Left forelimb (tissue), 1 donor: Measurements from ENCODE around the gene EPS15.

Experiments used
- DNase-seq: peaks from one replicate; pipeline ENCODE4 v3.0.0-alpha.2; 2018; ENCODE audit warnings: low spot score

EPS15 gene

DNA sequence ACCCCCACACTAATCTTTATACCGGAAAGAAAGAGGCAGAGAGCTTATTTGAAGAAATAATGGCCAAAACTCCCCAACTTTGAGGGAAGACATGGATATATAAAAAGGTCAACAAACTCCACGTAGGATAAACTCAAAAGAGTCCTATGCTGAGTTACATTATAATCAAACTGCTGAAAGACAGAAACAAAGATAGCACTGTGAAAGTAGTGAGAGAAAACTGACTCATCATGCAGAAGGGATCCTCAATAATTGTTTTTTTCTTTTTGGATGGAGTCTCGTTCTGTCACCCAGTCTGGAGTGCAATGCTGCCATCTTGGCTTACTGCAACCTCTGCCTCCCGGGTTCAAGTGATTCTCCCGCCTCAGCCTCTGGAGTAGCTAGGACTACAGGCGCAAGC, 140.2 kb downstream of the EPS15 start:
- no peak for DNase-seq

DNA sequence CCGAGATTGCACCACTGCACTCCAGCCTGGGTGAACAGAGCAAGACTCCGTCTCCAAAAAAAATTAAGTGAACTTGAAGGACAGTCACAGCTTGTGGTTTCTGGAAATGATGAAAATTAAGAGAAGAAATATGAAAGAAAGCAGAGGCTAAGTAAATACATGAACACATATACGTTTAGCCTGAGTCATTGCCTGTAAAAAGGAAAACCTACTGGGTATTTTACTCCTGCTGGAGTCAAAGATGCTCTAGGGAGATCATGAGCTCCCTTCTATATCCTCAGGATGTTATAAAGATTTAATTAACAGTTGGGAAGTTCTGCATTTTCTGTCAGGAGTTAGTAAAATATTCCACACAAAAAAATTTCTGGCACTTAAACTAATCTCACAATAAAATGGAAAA, 145.2 kb downstream of the EPS15 start:
- DNase-seq: no peak

DNA sequence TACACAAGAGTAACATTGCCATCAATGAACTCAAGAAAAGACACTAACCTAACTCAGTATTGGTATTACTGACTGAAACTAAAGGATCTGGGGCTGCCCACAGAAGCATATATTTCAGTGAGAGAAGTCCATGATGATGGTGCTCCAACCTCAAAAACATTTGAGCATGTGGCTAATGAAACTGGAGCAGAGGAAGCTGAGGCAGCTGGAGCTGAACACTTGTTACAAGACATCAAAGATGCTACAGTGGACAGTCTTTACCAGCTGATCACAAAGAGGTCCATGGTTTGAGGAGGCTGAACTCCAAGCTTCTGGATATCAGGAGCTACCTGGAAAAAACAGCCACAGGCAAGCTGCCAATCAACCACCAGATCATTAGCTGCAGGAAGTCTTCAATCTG, 146.5 kb downstream of the EPS15 start:
- no peak for DNase-seq

DNA sequence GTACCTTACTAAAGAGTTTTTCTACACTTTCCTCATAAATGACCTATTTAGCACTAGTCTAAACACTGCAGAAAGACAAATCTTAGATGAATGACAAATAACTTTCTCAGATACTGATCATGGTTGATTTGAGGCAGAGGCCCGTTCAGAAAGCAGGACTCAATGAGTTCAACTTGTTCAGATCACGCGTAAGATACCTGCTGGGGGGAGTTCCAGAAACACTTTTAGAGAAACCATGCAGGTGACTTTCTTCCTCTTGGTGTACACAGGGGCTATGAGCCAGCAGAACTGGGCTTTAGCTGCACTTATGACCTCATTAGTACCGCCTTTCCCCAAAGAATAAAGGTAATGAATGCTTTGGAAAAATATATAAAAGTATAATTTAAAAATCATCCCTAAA, 149.9 kb downstream of the EPS15 start:
- DNase-seq: no peak

DNA sequence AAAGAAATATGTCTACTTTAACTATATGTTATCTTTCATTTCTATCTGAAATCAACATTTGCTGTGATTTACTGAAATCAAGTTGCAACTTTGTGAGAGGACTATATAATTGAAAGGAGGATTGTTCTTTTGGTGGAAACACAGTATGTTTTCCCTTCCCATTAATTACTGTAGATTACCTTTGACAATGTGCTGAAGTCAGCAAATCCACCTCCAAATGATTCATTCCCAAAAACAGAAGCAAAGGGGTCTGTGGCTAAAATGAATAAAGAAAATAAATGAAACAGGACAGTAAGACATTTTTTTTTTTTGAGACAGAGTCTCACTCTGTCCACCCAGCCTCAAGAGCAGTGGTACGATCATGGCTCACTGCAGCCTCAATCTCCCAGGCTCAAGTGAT, 153.3 kb downstream of the EPS15 start:
- DNase-seq: no peak

DNA sequence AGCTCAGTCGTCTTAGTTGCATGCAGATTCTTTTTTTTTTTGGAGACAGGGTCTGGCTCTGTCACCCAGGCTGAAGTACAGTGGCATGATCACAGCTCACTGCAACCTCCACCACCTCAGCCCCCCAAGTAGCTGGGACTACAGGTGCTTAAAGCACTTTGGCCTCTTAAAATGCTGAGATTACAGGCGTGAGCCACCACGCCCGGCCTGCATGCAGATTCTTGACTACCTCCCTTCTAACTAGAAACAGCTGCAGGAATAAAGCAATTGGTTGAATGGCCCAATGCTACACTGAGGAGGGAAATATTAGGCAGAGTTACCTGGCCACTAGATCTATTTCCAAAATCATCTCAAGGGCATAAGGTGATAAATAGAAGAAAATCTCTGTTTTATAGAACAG, 159.2 kb downstream of the EPS15 start:
- DNase-seq: no peak

DNA sequence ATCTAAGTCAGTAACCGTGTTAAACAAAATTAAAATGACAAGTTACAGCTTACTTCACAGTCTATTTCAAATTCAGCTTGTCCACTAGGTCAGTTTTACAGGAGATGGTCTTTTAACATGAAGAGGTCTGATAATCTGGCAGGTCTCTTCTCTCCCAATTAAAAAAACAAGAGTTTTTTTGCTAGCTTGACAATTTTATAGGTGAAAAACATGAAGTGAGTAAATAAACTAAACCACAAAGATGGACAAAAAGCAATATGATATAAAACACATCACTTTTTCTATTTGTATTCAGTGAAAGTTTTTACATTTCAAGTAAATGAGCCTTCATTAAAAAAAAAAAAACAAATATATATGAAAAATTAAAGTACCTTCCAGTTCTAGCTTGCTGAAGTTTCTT, 163.7 kb downstream of the EPS15 start:
- DNase-seq: no peak

DNA sequence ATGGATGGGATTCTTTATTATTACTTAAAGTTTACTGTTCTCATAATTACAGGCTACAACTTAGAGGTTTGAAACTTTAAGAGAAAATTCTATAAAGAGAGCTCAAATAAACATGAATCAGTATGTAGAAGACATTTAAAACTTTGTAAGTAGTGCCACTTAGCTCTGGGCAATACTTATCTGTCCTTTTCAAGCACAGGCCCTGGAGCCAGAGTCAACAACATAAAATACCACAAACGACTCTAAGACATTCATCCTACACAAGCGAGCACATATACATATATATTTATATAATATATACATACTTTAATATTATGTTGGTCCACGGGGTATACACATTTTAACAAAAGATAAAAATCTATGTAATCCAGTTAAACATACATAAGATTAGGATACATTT, 164.7 kb downstream of the EPS15 start:
- no peak for DNase-seq

DNA sequence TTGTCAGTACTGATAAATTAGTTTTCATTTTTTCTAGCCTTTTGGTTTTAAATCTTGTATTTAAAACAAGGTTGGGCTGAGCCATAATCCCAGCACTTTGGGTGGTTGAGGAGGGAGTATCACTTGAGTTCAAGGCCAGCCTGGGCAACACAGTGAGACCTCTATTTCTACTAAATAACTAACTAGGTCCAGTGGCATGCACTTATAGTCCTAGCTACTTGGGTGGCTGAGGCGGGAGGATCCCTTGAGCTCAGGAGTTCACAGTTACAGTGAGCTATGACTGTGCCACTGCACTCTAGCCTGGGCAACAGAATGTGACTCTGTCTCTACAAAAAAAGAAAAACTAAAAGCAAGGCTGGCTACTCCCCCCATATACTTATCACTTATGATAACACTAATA, 167.2 kb downstream of the EPS15 start:
- DNase-seq: no peak

DNA sequence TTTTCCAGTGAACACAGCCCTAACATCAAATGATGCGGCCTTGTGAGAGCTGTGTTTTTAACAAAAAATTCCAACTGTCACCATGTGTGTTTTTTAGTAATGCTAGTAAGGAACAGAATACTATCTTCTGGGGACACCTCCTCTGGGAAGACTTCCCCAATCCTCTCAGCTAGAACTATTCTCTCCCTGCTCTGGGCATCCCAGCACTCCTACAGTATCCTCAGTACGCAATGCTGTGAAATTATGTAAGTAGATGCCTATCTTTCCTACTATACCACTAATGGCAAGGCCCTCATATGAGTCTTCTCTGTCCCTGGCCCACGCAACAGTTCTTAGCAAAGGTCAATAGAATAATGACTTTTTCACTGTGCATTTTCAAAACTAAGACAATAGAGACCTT, 169.2 kb downstream of the EPS15 start:
- DNase-seq: no peak

DNA sequence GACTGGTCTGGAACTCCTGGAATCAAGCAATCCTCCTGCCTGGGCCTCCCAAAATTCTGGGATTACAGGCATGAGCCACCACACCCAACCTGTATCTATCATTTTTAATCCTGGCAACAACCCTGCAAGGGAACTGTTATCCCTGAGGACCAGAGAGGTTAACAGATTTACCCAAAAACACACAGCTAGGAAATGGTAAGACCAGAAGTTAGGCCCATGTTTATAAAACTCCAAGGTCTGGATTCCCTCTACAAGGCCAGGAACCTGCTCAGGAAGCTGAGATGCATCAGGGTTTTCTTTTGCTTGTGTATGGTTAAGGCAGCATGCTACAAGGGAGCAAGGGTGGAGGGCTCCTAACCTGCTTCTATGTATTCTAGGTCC, 170.9 kb downstream of the EPS15 start:
- DNase-seq: no peak

DNA sequence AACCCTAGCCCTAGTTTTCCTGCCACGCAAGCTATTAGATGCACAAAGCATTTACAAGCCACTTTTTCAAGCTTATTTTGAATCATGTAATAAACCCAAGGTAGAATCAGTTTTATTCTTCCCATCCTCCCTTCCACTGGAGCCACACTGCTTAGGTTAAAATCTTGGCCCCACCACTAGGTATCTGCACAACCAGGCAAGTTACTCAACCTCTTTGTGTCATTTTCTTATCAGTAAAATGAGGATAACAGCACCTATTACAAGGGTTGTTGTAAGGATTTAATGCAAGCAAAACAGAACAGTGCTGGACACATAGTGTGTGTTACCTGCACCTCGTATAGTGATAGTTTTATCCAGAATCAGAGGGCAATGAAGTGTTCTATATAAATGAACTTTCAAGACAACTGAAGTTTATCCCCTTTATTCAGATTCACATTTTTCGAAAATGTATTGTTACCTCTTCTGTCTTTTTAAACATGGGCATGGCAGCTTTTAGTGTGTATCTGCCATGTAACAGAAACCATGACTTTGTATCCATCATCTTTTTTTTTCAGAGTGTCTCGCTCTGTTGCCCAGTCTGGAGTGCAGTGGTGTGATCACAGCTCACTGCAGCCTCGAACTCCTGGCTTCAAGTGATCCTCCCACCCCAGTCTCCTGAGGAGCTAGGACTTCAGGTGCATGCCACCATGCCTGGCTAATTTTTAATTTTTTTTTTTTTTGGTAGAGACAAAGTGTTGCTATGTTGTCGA, 171.5 kb downstream of the EPS15 start:
- DNase-seq: no peak

DNA sequence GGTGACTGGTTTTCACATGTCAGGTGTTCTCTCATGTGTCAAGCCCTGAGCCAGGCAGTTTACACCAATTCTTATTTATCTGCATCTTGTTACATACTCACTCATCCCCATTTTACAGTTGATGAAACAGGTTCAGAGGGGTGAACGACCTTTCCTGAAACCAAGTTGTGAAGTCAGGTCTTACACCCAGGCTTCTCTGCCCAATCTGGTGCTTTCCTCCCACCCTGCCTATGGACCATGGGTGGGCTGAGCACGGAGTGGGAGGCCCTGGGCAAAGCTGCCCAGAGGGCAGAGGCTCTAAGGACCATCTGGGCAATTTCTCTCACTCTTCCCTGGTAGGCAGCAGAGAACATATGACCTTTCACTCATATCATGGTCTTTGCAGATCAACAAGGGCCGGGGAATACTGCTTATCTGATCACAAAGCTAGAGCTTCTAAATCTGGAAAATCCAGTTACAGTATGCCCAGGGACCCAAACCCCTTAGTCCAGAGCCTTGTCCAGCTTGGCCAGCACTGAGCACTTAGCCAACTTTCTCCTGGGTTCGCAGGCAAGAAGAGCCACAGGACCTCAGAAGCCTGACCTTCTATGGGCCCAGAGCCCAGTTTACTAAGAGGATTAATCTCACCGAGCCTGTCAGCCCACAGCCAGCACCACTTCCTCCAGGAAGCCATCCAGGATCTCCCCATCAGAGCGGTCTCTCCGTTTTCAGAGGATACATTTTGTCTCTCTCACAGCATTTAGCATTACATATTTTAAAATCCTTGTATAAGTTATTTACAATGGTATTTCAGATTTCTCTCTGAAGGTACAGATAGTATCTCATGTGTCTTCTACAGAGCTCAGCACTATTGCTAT, 172.8 kb downstream of the EPS15 start:
- no peak for DNase-seq

DNA sequence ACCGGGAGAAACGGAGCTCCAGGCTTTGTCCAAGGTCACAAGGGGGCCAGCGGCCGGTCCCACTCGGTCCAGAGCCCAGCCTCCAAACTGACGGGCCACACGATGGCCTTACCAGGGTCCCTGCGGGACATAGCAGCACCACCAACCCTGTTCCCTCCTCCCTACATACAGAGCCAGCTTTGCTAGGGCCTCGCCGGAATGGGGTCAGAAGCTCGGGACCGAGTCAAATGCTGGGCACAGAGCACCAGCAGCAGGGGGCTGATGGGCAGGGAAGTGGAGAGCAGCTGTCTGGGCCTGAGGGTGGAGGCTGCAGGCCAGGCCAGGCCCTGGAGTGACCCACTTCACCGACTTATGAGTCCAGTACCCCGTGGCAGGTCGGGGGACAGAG, 173.8 kb downstream of the EPS15 start:
- no peak for DNase-seq

DNA sequence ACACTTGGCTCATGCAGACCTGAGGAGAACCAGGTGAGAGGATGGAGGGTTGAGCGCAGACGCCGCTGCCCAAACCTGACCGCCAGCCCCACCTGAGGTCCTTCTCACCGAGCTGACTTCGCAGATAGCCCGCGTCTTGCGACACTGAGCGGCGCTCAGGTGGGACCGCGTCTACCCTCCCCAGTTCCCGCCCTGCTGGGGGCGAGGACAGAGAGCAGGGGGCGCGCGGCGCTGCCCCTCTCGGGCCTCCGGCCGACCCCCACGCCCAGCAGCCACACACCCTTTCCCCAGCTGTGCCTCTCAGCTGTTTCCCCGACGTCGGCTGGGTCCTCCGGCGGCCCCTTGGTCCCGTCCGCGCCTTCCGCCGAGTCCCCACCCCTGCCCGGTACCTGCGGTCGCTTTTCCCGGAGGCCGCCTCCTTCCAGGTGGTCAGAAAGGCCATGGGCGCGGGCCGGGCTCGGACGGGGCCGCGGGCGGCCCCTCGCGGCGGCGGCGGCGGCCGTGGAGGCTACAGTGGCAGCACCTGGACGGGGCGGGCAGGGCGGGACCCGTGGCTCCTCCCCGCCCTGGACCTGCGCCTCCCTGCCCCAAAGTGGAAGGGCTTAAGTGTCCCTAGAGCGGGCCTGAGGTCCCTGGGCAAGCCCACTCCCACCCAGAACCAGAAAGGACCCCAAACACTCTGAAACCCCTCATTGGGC, 174.3 kb downstream of the EPS15 start:
- no peak for DNase-seq

DNA sequence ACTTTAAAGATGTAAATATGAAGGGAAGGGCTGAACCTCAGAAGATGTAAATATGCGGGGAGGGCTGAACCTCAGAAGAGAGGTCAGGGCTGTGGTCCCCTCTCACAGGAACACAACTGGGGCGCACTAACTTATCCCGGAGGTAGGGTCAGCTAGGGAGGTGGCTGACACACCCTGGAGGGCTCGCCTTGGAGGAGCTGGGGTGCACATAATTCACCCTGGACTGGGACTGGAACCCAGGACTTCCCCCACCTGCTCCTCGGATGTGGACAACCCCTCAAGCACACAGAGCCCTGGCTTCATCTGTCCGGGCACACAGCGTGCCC, 174.8 kb downstream of the EPS15 start:
- DNase-seq: no peak

DNA sequence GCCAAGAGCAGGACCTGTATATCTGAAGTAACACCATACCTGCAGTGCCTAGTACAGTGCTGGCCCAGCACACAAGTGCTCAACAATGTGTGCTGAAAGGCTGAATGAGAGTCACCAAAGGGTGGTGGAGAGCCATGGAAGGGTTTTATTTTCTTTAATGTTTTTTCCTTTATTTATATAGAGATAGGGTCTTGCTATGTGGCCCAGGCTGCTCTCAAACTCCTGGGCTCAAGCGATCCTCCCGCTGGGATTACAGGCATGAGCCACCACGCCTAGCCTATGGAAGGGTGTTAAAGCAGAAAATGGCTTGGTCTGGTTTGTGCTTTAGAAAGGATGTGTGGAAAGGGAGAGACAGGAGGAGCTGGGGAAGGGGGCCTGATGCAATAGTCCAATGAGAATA, 175.4 kb downstream of the EPS15 start:
- no peak for DNase-seq

DNA sequence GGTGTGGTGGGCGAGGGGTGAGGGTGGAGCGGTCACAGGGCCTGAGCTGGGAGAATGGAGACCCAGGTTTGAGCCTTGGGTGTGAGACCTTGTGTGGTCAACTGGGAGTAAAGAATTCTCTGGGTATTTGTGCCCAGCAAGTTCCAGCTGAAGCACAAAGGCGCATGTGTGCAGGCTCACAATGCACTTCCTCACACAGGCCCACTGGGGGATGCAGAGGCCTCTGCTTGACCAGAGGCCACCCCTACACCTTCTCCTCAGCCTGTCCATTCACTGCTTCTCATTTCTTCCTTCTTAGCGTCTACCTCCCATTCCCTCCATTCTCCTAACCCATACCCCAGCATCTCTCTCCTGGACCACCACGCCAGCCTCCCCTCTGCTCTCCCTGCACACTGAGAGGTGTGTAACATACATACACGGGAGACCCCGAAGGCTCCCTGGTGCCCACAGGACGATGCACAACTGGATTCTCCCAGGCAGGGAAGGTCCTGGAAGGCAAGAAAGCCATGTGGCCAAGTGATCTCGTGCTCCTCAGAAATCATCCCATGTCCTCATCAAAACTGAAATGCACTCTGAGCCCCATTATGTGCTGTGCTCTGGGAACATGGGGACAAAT, 176.4 kb downstream of the EPS15 start:
- DNase-seq: no peak

DNA sequence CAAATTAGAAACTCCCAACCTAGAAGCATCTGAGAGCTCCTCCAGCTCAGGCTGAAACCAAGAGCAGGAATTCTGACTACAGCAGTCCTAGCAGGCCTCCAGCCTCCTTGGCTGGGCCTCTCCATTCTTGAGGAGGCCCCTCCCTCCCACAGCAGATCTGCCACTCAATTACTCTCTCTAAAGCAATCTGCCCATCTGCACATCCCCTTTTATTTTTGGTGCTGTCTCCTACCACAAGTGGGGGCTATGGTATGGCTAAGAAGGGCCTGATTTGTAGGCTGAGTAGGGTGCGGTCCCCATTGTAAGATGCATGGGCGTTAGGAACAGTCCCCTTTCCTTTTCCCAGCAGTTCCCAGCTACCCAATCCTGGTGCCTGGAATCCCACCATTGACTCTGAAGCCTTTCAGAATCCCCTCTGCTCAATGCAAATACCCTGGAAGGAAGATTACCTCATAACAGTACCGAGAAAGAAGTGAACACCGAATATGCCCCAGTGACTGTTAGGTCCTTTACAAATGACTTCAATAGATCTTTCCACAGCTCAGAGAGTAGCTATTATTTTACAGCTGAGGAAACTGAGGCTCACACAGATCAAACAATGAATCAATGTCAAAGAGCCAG, 177.1 kb downstream of the EPS15 start:
- no peak for DNase-seq

DNA sequence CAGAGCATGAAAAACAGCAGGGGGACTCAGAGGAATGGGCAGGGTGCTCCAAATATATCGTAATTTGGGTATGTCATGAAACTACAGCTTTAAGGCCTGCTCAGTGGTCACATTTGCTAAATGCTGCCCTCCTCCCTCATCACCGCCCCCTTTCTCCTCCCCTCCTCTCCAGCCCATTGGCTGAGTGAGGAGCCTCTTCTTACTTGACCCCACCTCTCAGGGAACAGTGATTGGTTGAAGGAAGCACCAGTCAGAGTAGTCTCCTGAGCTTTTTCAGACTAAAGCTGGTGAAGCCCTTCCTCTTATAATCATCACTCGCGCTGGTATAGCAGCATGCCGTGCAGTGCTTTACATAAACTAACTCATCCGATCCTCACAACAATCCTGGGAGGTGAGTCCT, 178.7 kb downstream of the EPS15 start:
- DNase-seq: no peak

DNA sequence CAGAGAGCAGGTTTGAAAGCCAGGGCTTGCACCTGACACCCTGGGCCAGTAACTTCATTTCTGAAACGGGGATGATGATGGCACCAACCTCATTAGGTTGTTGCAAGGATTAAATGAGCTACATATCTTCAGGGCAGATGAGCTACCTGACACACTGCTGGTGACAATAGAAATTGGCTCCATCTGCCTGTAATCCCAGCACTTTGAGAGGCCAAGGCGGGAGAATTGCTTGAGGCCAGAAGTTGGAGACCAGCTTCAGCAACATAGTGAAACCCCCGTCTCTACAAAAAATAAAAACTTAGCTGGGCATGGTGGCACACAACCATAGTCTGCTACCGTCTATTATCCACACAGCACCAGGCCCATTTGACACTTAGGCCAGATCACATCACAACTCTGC, 182.4 kb downstream of the EPS15 start:
- no peak for DNase-seq

DNA sequence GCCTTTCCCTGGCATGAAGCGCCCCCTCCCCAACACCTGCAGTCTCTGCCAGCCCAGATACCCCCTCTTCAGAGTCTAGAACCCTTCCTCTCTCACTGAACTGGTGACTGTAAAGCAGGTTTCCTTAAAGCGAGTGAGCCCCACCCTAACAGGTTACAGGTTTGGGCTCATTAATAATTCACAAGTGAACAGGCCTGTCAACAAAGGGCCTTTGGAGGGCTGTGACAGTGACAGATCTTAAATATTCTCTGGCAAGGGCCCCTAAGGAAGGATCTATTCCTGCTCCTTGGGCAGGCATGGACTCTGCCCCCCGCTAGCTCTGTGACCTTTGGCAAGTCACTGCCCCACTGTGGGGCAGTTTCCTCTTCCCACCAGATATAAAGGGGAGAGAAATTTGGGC, 183.1 kb downstream of the EPS15 start:
- no peak for DNase-seq
